ENCODE measurements around the gene ZGPAT. TPM values are rescaled to one million over a fixed set of nuclear protein-coding genes. Genes with fewer than 3 reads are reported as not detected.

The ZGPAT gene
- total RNA-seq, 1 experiment from 2014 or later = 37.9 TPM

DNA sequence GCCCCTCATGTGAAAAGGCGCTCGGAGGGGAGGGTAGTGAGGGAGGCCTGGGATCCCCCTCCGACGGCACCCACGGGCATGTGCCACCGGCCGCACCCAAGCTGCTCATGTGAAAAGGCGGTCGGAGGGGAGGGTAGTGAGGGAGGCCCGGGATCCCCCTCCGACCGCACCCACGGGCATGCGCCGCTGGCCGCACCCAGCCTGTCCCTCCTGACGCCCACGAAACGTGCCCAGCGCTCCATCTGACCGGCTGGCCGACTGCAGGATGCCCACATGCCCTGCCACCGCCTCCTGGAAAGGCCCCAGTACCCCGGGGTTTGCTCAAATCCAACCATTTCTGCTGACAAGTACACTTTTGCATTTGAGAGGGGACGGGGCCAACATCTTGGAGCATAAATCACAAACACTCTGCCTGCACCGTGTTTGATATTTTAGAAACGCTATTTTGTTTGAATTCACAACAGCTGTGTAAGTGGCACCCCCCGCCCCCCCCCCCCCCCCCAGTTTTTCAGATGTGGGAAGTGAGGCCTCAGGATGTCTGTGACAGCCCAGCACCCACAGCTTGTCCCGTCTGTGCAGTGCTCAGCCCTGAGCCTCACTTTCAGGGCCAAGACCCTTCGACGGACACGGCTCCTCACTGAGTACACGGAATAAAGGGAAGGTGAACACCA lies 65.9 kb downstream of the ZGPAT start:
- no peak for TF ChIP-seq EZH2phosphoT487 (IDR thresholded peaks at IDR 0.05; ENCODE audit: borderline replicate concordance, low read length)
- no peak for TF ChIP-seq EZH2 (IDR thresholded peaks at IDR 0.05; ENCODE audit: low read length, unreplicated experiment)
- TF ChIP-seq, protein P1, sequence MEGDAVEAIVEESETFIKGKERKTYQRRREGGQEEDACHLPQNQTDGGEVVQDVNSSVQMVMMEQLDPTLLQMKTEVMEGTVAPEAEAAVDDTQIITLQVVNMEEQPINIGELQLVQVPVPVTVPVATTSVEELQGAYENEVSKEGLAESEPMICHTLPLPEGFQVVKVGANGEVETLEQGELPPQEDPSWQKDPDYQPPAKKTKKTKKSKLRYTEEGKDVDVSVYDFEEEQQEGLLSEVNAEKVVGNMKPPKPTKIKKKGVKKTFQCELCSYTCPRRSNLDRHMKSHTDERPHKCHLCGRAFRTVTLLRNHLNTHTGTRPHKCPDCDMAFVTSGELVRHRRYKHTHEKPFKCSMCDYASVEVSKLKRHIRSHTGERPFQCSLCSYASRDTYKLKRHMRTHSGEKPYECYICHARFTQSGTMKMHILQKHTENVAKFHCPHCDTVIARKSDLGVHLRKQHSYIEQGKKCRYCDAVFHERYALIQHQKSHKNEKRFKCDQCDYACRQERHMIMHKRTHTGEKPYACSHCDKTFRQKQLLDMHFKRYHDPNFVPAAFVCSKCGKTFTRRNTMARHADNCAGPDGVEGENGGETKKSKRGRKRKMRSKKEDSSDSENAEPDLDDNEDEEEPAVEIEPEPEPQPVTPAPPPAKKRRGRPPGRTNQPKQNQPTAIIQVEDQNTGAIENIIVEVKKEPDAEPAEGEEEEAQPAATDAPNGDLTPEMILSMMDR (conservative IDR thresholded peaks at IDR 0.05; ENCODE audit: low read depth, low read length) = no peak
- CTCF ChIA-PET = interaction anchor here (0.6 to 0.7 kb wide), 2 partner anchors 12 to 33 kb away, joined by 3 to 7 read pairs; no protein-coding TSS in a partner anchor
- Histone ChIP-seq H3K9me2 (replicated peaks; ENCODE audit: low read length) (no peaks in the 10 kb centered on the region), H2AFZ (ENCODE audit: low read length) (peak overlapping the region; percentile 73), H3F3A (ENCODE audit: low read length, unreplicated experiment) (no peaks in the 10 kb centered on the region), H3K4me1 (ENCODE audit: insufficient read depth, low read length) (peaks cover 24% of the 10 kb centered on the region), H3K4me2 (ENCODE audit: low read length) (peak overlapping the region; percentile 41; the same call in 1 of the 2 replicates), H3K9ac (ENCODE audit: low read length) (no peak overlapping the region), H3K4me3 (ENCODE audit: low read length) (no peak overlapping the region), H3K27me3 (ENCODE audit: low read length) (no peaks in the 10 kb centered on the region), H3K36me3 (ENCODE audit: low read depth, low read length) (no peaks in the 10 kb centered on the region), H3K9me3 (ENCODE audit: low read length) (no peaks in the 10 kb centered on the region), H4K20me1 (ENCODE audit: low read length) (no peaks in the 10 kb centered on the region), H3K27ac (ENCODE audit: low read length) (no peak overlapping the region), H3K79me2 (ENCODE audit: low read length) (no peaks in the 10 kb centered on the region)
- intact Hi-C loops (cut with micrococcal nuclease) = no loop called here
- ATAC-seq (no peak), DNase-seq (no peak)
- POLR2A ChIA-PET (ENCODE audit: unreplicated experiment) = no interaction called here
- no TSS peak for BruUV-seq (replicated peaks)

DNA sequence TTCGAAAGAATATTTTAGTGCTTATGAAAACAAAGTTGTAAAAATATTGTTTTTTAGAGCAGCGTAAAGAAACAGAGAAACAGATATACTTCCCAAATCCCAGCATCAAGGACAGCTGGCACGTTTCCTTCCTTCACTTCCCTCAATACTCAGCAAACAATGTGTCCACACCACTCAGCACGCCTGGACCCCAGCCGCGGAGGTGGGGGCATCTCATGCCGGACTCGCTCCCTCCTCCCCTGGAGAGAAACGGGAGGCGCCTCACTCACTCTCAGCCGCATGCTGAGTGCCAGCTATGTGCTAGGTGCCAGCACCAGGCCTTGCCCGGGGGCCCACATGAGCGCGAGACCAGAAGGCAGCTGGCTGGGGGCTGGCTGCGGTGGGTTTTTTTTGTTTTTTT lies 66.5 kb downstream of the ZGPAT start:
- Histone ChIP-seq H3K27ac (ENCODE audit: low read length) (no peak overlapping the region), H3K4me2 (ENCODE audit: low read length) (no peak overlapping the region), H4K20me1 (ENCODE audit: low read length) (no peaks in the 10 kb centered on the region), H3K4me3 (ENCODE audit: low read length) (no peak overlapping the region), H3K27me3 (ENCODE audit: low read length) (no peaks in the 10 kb centered on the region), H3K36me3 (ENCODE audit: low read depth, low read length) (no peaks in the 10 kb centered on the region), H3K9me2 (replicated peaks; ENCODE audit: low read length) (no peaks in the 10 kb centered on the region), H2AFZ (ENCODE audit: low read length) (no peak overlapping the region), H3K9me3 (ENCODE audit: low read length) (no peaks in the 10 kb centered on the region), H3K4me1 (ENCODE audit: insufficient read depth, low read length) (peaks cover 26% of the 10 kb centered on the region), H3K9ac (ENCODE audit: low read length) (no peak overlapping the region), H3F3A (ENCODE audit: low read length, unreplicated experiment) (no peaks in the 10 kb centered on the region), H3K79me2 (ENCODE audit: low read length) (no peaks in the 10 kb centered on the region)
- DNase-seq = no peak
- intact Hi-C loops (cut with micrococcal nuclease) = no loop called here
- ChIA-PET CTCF (interaction anchor here (0.7 kb wide), 1 partner anchor 32 kb away, joined by 3 read pairs; no protein-coding TSS in a partner anchor), POLR2A (ENCODE audit: unreplicated experiment) (no interaction called here)
- TF ChIP-seq, protein P1 (conservative IDR thresholded peaks at IDR 0.05; ENCODE audit: low read depth, low read length) = no peak
- TF ChIP-seq EZH2 (IDR thresholded peaks at IDR 0.05; ENCODE audit: low read length, unreplicated experiment) (no peak), EZH2phosphoT487 (IDR thresholded peaks at IDR 0.05; ENCODE audit: borderline replicate concordance, low read length) (no peak)
- ATAC-seq = no peak
- BruUV-seq (replicated peaks) = no TSS peak
